Measurements from ENCODE around the gene EDARADD.

GRCh38 chr1:236397173-236397759, 3.2 kb downstream of the EDARADD start:
- TF ChIP-seq YY1 (IDR thresholded peaks at IDR 0.05; ENCODE audit: insufficient read depth, insufficient read length), result no peak
- TF ChIP-seq SUZ12 (IDR thresholded peaks at IDR 0.05; ENCODE audit: extremely low read depth, insufficient read depth, insufficient read length), result no peak
- TF ChIP-seq ZNF274 (IDR thresholded peaks at IDR 0.05; ENCODE audit: low read depth, low read length), result no peak

Measured in NT2/D1 (cell line).